Measurements from ENCODE around the gene FGF18. TPM values are rescaled to one million over a fixed set of nuclear protein-coding genes. Genes with fewer than 3 reads are reported as not detected.

The FGF18 gene
- total and polyA plus RNA-seq, 4 experiments from 2014 or later: 0.09 to 0.32 (median 0.17) TPM; not detected in 1

DNA sequence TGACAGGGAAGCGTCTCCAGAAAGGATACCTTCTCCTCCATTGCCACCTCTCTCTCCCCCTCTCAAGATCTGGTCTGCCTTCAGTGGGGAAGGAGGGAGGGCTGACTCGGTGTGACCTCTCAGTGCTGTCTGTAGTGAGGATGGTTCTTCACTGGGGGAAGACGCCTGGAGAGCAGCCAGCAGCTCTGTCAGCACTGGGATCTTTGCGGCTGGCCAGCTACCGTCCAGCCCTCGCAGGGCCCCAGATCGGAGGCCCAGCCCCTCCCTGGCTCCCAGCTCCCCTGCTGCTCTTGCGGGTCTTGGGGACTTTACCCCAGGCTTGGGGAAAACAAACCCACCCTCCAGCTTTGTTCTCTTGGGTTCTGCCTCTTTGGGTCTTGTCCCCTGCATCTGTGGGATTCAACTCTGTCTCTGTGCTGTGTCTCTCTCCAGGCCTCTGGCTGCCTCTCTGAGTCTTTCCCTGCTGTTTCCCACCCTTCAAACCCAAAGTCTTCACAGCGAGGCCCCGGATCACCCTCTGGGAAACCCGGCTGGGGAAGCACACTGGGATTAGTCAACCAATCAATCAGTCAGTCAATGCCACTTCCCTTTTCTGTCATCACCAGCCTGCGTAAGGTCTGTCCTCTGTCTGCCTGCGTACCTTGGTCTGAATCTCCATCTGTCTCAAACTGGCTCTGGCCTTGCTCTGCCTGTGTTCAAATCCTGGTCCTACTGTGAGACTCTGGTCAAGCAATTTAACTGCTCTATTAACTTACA, 23.0 kb downstream of the FGF18 start:
- no peak overlapping the region for H3K27ac ChIP-seq (ENCODE audit: low read depth, low read length)
- no peaks in the 10 kb centered on the region for H3K4me1 ChIP-seq (ENCODE audit: insufficient read depth, low read length)
- Mint-ChIP-seq H3K27me3 (peaks cover 0 to 1% of the 10 kb centered on the region in 2 donors), H3K4me3 (no peak overlapping the region), H3K9me3 (no peaks in the 10 kb centered on the region), H3K4me1 (no peaks in the 10 kb centered on the region), H3K27ac (no peak overlapping the region), H3K36me3 (no peaks in the 10 kb centered on the region)
- no peaks in the 10 kb centered on the region for H3K27me3 ChIP-seq (ENCODE audit: insufficient read depth, low read length)
- intact Hi-C loops (cut with micrococcal nuclease): no loop called here
- H3K36me3 ChIP-seq (ENCODE audit: insufficient read depth, low read length): no peaks in the 10 kb centered on the region
- no peak for DNase-seq
- no peak overlapping the region for H3K4me3 ChIP-seq (ENCODE audit: low read length in 2 of 2)
- POLR2A ChIA-PET (ENCODE audit: partially characterized antibody): no interaction called here
- CTCF ChIA-PET (ENCODE audit: partially characterized antibody): no interaction called here
- H3K9me3 ChIP-seq (ENCODE audit: control insufficient read depth in 1 of 2, low read length in 2 of 2): no peaks in the 10 kb centered on the region

GRCh38 chr5:171444582-171444981, 25.1 kb downstream of the FGF18 start:
- ChIA-PET POLR2A (ENCODE audit: partially characterized antibody) (no interaction called here), CTCF (ENCODE audit: partially characterized antibody) (no interaction called here)
- intact Hi-C loops (cut with micrococcal nuclease): no loop called here
- H3K4me1 Mint-ChIP-seq: no peaks in the 10 kb centered on the region
- H3K27ac Mint-ChIP-seq: no peak overlapping the region
- no peaks in the 10 kb centered on the region for H3K36me3 Mint-ChIP-seq
- Histone ChIP-seq H3K4me3 (ENCODE audit: low read length in 2 of 2) (no peak overlapping the region), H3K27ac (ENCODE audit: low read depth, low read length) (no peak overlapping the region), H3K9me3 (ENCODE audit: control insufficient read depth in 1 of 2, low read length in 2 of 2) (no peaks in the 10 kb centered on the region), H3K36me3 (ENCODE audit: insufficient read depth, low read length) (no peaks in the 10 kb centered on the region), H3K27me3 (ENCODE audit: insufficient read depth, low read length) (no peaks in the 10 kb centered on the region), H3K4me1 (ENCODE audit: insufficient read depth, low read length) (no peaks in the 10 kb centered on the region)
- H3K27me3 Mint-ChIP-seq: peaks cover 9 to 11% of the 10 kb centered on the region in 2 donors
- H3K9me3 Mint-ChIP-seq: no peaks in the 10 kb centered on the region
- no peak for DNase-seq
- no peak overlapping the region for H3K4me3 Mint-ChIP-seq

- H3K4me3 Mint-ChIP-seq: no peak overlapping the region
- CTCF ChIA-PET (ENCODE audit: partially characterized antibody): no interaction called here
Observed at GRCh38 chr5:171445644-171446516, 26.4 kb downstream of the FGF18 start.

DNA sequence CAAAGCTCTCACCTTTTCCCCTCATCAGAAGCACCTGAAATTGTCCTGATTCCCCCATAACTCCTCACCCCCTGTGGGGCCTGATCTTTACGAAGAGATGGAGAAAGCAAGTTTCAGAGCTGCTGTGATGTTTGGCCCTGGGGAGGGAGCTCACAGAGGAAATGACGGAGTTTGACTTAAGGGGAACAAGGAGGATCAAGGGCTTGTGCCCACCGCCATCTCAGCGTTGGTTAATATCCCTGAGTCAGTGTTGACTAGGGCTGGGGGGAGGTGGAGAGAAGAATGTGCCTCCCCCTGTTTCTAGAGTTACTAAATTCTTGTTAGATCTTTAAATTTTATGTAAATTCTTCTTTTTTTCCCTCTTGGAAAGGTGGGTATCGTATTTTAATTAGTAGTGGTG, 27.8 kb downstream of the FGF18 start:
- Histone ChIP-seq H3K27me3 (ENCODE audit: insufficient read depth, low read length) (peaks cover under 1% of the 10 kb centered on the region), H3K9me3 (ENCODE audit: control insufficient read depth in 1 of 2, low read length in 2 of 2) (no peaks in the 10 kb centered on the region), H3K36me3 (ENCODE audit: insufficient read depth, low read length) (no peaks in the 10 kb centered on the region), H3K4me3 (ENCODE audit: low read length in 2 of 2) (no peak overlapping the region), H3K27ac (ENCODE audit: low read depth, low read length) (no peak overlapping the region), H3K4me1 (ENCODE audit: insufficient read depth, low read length) (no peaks in the 10 kb centered on the region)
- ChIA-PET POLR2A (ENCODE audit: partially characterized antibody) (interaction anchor here (0.6 kb wide), 1 partner anchor 129 kb away, joined by 3 read pairs; no protein-coding TSS in a partner anchor), CTCF (ENCODE audit: partially characterized antibody) (no interaction called here)
- no peaks in the 10 kb centered on the region for H3K36me3 Mint-ChIP-seq
- H3K27me3 Mint-ChIP-seq: peaks cover 19 to 28% of the 10 kb centered on the region in 2 donors
- H3K27ac Mint-ChIP-seq: no peak overlapping the region
- no peak overlapping the region for H3K4me3 Mint-ChIP-seq
- H3K4me1 Mint-ChIP-seq: peaks cover 3 to 11% (median 4%) of the 10 kb centered on the region in 4 donors
- no peak for DNase-seq
- peaks cover 0 to 2% (median 0%) of the 10 kb centered on the region in 8 donors for H3K9me3 Mint-ChIP-seq
- intact Hi-C loops (cut with micrococcal nuclease): no loop called here

More at GRCh38 chr5:171445644-171446516, 26.4 kb downstream of the FGF18 start:
- Histone ChIP-seq H3K36me3 (ENCODE audit: insufficient read depth, low read length) (no peaks in the 10 kb centered on the region), H3K4me1 (ENCODE audit: insufficient read depth, low read length) (no peaks in the 10 kb centered on the region), H3K9me3 (ENCODE audit: control insufficient read depth in 1 of 2, low read length in 2 of 2) (no peaks in the 10 kb centered on the region), H3K27me3 (ENCODE audit: insufficient read depth, low read length) (no peaks in the 10 kb centered on the region), H3K4me3 (ENCODE audit: low read length in 2 of 2) (no peak overlapping the region), H3K27ac (ENCODE audit: low read depth, low read length) (no peak overlapping the region)
- no peaks in the 10 kb centered on the region for H3K36me3 Mint-ChIP-seq
- peaks cover 10 to 18% of the 10 kb centered on the region in 2 donors for H3K27me3 Mint-ChIP-seq
- POLR2A ChIA-PET (ENCODE audit: partially characterized antibody): no interaction called here
- H3K4me1 Mint-ChIP-seq: peaks cover 0 to 5% (median 0%) of the 10 kb centered on the region in 4 donors
- intact Hi-C loops (cut with micrococcal nuclease): no loop called here
- no peak for DNase-seq
- H3K27ac Mint-ChIP-seq: peak overlapping the region in 1 of 7 donors; percentile 29
- no peaks in the 10 kb centered on the region for H3K9me3 Mint-ChIP-seq

DNA sequence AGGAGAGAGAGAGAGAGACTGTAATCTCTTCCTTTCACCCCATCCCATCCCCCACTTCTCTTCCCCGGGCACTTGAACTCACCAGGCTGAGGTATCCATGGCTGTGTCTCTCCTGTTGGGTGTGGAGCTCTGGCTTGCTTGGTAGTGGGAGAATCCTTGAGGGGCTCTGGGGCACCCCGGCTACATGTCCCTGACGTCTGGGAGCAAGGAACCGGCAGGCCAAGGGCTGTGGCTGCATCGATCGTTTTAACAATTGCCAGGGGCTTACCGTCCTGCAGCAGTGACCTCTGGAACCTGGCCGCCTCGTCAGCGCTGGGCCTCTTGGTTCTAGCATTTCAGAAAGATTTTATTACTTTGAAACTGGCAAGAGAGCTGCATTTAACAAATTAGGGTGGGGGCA, 30.0 kb downstream of the FGF18 start:
- H3K36me3 ChIP-seq (ENCODE audit: insufficient read depth, low read length): no peaks in the 10 kb centered on the region
- DNase-seq: no peak
- intact Hi-C loops (cut with micrococcal nuclease): no loop called here
- CTCF ChIA-PET (ENCODE audit: partially characterized antibody): no interaction called here
- Mint-ChIP-seq H3K36me3 (no peaks in the 10 kb centered on the region), H3K27me3 (peaks cover 27 to 41% of the 10 kb centered on the region in 2 donors), H3K9me3 (peaks cover 0 to 2% (median 0%) of the 10 kb centered on the region in 8 donors), H3K27ac (no peak overlapping the region), H3K4me1 (peaks cover 3 to 11% (median 4%) of the 10 kb centered on the region in 4 donors), H3K4me3 (no peak overlapping the region)
- POLR2A ChIA-PET (ENCODE audit: partially characterized antibody): no interaction called here
- peaks cover 5% of the 10 kb centered on the region for H3K27me3 ChIP-seq (ENCODE audit: insufficient read depth, low read length)
- H3K4me3 ChIP-seq (ENCODE audit: low read length in 2 of 2): no peak overlapping the region
- H3K9me3 ChIP-seq (ENCODE audit: control insufficient read depth in 1 of 2, low read length in 2 of 2): no peaks in the 10 kb centered on the region
- no peak overlapping the region for H3K27ac ChIP-seq (ENCODE audit: low read depth, low read length)
- no peaks in the 10 kb centered on the region for H3K4me1 ChIP-seq (ENCODE audit: insufficient read depth, low read length)

DNA sequence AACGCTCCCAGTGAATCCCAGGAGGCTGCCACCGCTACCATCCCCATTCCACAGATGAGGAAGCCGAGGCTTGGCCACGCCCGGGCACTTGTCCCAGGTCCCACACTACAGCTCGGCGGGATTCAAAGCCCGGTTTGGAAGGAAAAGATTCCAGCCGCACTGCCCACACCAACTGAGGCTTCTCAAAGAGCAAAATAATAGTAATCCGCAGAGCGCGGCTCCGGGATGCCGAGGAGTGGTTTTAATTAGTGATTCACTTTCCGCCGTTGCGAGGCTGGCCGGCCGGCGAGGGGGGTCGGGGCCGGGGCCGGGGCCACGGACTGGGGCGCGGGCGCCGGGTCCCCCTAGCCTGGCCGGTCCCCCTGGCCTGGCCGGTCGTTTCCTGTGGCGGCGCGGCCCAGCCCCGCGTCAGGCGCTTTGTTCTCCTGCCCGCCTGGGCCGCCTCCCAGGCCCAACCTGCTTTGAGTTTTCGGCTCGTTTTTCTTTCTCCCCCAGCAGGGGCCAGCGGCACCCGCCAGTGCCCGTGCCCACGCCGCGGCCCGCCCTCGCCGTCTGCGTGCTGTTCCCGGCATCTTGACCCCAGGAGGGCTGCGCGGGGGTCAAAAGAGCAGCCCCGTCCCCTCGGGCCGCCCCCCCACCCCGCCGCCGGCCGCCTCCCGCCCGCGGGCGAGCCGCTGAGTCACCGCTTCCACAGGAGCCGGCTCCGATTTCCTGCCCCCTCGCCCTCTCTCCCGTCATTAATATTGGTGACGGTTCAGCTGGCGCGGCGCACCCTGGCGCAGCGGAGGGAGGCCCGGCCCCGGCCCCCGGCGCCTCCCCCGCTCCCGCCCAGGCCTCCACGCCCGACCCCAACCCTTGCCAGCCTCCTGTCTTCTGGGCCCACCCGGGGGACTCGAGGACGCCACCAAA, 31.2 kb downstream of the FGF18 start:
- DNase-seq: no peak
- ChIA-PET POLR2A (ENCODE audit: partially characterized antibody) (no interaction called here), CTCF (ENCODE audit: partially characterized antibody) (no interaction called here)
- Mint-ChIP-seq H3K27me3 (peaks cover 28 to 43% of the 10 kb centered on the region in 2 donors), H3K4me3 (peak overlapping the region in 1 of 8 donors; percentile 52), H3K4me1 (peaks cover 3 to 11% (median 4%) of the 10 kb centered on the region in 4 donors), H3K27ac (no peak overlapping the region), H3K9me3 (peaks cover 0 to 2% (median 0%) of the 10 kb centered on the region in 8 donors), H3K36me3 (no peaks in the 10 kb centered on the region)
- H3K4me3 ChIP-seq (ENCODE audit: low read length in 2 of 2): no peak overlapping the region
- H3K27ac ChIP-seq (ENCODE audit: low read depth, low read length): no peak overlapping the region
- H3K9me3 ChIP-seq (ENCODE audit: control insufficient read depth in 1 of 2, low read length in 2 of 2): no peaks in the 10 kb centered on the region
- intact Hi-C loops (cut with micrococcal nuclease): no loop called here
- no peaks in the 10 kb centered on the region for H3K36me3 ChIP-seq (ENCODE audit: insufficient read depth, low read length)
- H3K4me1 ChIP-seq (ENCODE audit: insufficient read depth, low read length): no peaks in the 10 kb centered on the region
- peaks cover 5% of the 10 kb centered on the region for H3K27me3 ChIP-seq (ENCODE audit: insufficient read depth, low read length)

All from CD4-positive, alpha-beta memory T cell (primary cell).